HEK293T (cell line): ENCODE results near the gene TIMP3.
A peak's percentile ranks its signal among the peaks of the same experiment; 100 is the strongest.

Experiments
- CTCF ChIA-PET: fragments of 350-600 bp; formaldehyde crosslinking; extraction: SDS; loops from one replicate; lab custom pipeline; 2021; ENCODE audit warnings: antibody characterized with exemption, inconsistent platforms; lab: Yijun Ruan, JAX
- POLR2A ChIA-PET: fragments of 350-600 bp; formaldehyde crosslinking; extraction: SDS; loops from one replicate; lab custom pipeline; 2020; ENCODE audit warnings: antibody characterized with exemption, inconsistent platforms; lab: Yijun Ruan, JAX
- DNase-seq: peaks from one replicate; pipeline ENCODE4 v3.0.0; 2012; ENCODE audit warnings: mixed read lengths; ENCODE audit errors: extremely low spot score
- ARNT ChIP-seq: fragments of 450-650 bp; IDR thresholded peaks from 2 replicates; pipeline ENCODE4 v1.6.1; 2017; ENCODE audit warnings: mild to moderate bottlenecking
- BHLHE40 ChIP-seq: fragments of 450-650 bp; IDR thresholded peaks from 2 replicates; pipeline ENCODE4 v1.6.1; 2016; ENCODE audit warnings: mild to moderate bottlenecking, moderate library complexity, borderline replicate concordance
- CTBP1 ChIP-seq: fragments of 450-650 bp; IDR thresholded peaks from 2 replicates; pipeline ENCODE4 v1.6.1; 2016; ENCODE audit warnings: borderline replicate concordance
- ELF4 ChIP-seq: fragments of 450-650 bp; IDR thresholded peaks from 2 replicates; pipeline ENCODE4 v1.6.1; 2017; ENCODE audit warnings: antibody characterized with exemption
- FOXA1 ChIP-seq: fragments of 450-650 bp; IDR thresholded peaks from 2 replicates; pipeline ENCODE4 v1.6.1; 2016; ENCODE audit warnings: mild to moderate bottlenecking
- FOXK2 ChIP-seq: fragments of 450-650 bp; IDR thresholded peaks from 2 replicates; pipeline ENCODE4 v1.6.1; 2016; ENCODE audit warnings: mild to moderate bottlenecking
- FOXM1 ChIP-seq: fragments of 450-650 bp; IDR thresholded peaks from 2 replicates; pipeline ENCODE4 v1.6.1; 2017; ENCODE audit warnings: mild to moderate bottlenecking, borderline replicate concordance
- HDGF ChIP-seq: fragments of 450-650 bp; IDR thresholded peaks from 2 replicates; pipeline ENCODE4 v1.6.1; 2017; ENCODE audit warnings: antibody characterized with exemption, borderline replicate concordance
- L3MBTL2 ChIP-seq: fragments of 450-650 bp; conservative IDR thresholded peaks from 2 replicates; pipeline ENCODE4 v1.6.1; 2016; ENCODE audit warnings: mild to moderate bottlenecking
- LEF1 ChIP-seq: fragments of 450-650 bp; IDR thresholded peaks from 2 replicates; pipeline ENCODE4 v1.6.1; 2017; ENCODE audit warnings: mild to moderate bottlenecking, borderline replicate concordance
- NFRKB ChIP-seq: fragments of 450-650 bp; IDR thresholded peaks from 2 replicates; pipeline ENCODE4 v1.6.1; 2016; ENCODE audit warnings: mild to moderate bottlenecking, moderate library complexity
- PKNOX1 ChIP-seq: fragments of 450-650 bp; IDR thresholded peaks from 2 replicates; pipeline ENCODE4 v1.6.1; 2016
- SP1 ChIP-seq: fragments of 450-650 bp; IDR thresholded peaks from 2 replicates; pipeline ENCODE4 v1.6.1; 2017
- SUZ12 ChIP-seq: fragments of 450-650 bp; IDR thresholded peaks from 2 replicates; pipeline ENCODE4 v1.6.1; 2016; ENCODE audit warnings: mild to moderate bottlenecking
- TARDBP ChIP-seq: fragments of 450-650 bp; IDR thresholded peaks from 2 replicates; pipeline ENCODE4 v1.6.1; 2016
- ZNF384 ChIP-seq: fragments of 450-650 bp; IDR thresholded peaks from 2 replicates; pipeline ENCODE4 v1.6.1; 2016

Gene TIMP3

GRCh38 chr22:32822179-32822877 is 20.8 kb downstream of the TIMP3 start:
- TF ChIP-seq LEF1 (no peak), FOXA1 (no peak), ELF4 (no peak), BHLHE40 (no peak), SP1 (no peak), SUZ12 (no peak), ZNF384 (no peak), ARNT (no peak)
- CTCF ChIA-PET = no interaction called here
- POLR2A ChIA-PET = no interaction called here
- DNase-seq = no peak

GRCh38 chr22:32823024-32823730 is 21.7 kb downstream of the TIMP3 start:
- ChIA-PET POLR2A (no interaction called here), CTCF (interaction anchor here (0.5 to 0.6 kb wide), 3 partner anchors 13 to 424 kb away, joined by 4 to 5 read pairs (median 4); no protein-coding TSS in a partner anchor)
- TF ChIP-seq FOXA1 = no peak
- TF ChIP-seq SP1 = no peak
- DNase-seq = peak; percentile 70

GRCh38 chr22:32824531-32825312 is 23.2 kb downstream of the TIMP3 start:
- CTCF ChIA-PET = no interaction called here
- POLR2A ChIA-PET = no interaction called here
- no peak for TF ChIP-seq FOXM1
- TF ChIP-seq NFRKB = no peak
- TF ChIP-seq TARDBP = no peak
- no peak for TF ChIP-seq HDGF
- no peak for TF ChIP-seq BHLHE40
- no peak for TF ChIP-seq CTBP1
- no peak for TF ChIP-seq ZNF384
- TF ChIP-seq PKNOX1 = no peak
- TF ChIP-seq ELF4 = no peak
- no peak for TF ChIP-seq FOXA1
- no peak for TF ChIP-seq SP1
- TF ChIP-seq FOXK2 = no peak
- TF ChIP-seq LEF1 = no peak
- TF ChIP-seq L3MBTL2 = no peak
- TF ChIP-seq SUZ12 = no peak
- no peak for TF ChIP-seq ARNT
- no peak for DNase-seq

- POLR2A ChIA-PET = no interaction called here
These were observed 25.0 kb downstream of the TIMP3 start for GRCh38 chr22:32826537-32826936.

GRCh38 chr22:32827049-32827602 is 25.6 kb downstream of the TIMP3 start:
- ChIA-PET POLR2A (no interaction called here), CTCF (interaction anchor here (1.2 kb wide), 1 partner anchor 9 kb away, joined by 6 read pairs; no protein-coding TSS in a partner anchor)
- no peak for TF ChIP-seq SP1
- TF ChIP-seq SUZ12 = no peak
- no peak for TF ChIP-seq ZNF384
- no peak for TF ChIP-seq PKNOX1
- no peak for TF ChIP-seq HDGF
- TF ChIP-seq CTBP1 = no peak
- no peak for TF ChIP-seq FOXA1
- no peak for TF ChIP-seq ELF4
- TF ChIP-seq FOXM1 = no peak
- no peak for TF ChIP-seq BHLHE40
- no peak for TF ChIP-seq NFRKB
- TF ChIP-seq LEF1 = no peak
- no peak for TF ChIP-seq ARNT
- no peak for TF ChIP-seq TARDBP
- no peak for TF ChIP-seq L3MBTL2
- no peak for TF ChIP-seq FOXK2
- no peak for DNase-seq

More at GRCh38 chr22:32826537-32826936, 25.0 kb downstream of the TIMP3 start:
- CTCF ChIA-PET = interaction anchor here (1.2 kb wide), 1 partner anchor 9 kb away, joined by 6 read pairs; no protein-coding TSS in a partner anchor
- TF ChIP-seq SP1 (no peak), PKNOX1 (no peak), HDGF (no peak), LEF1 (no peak), SUZ12 (no peak)
- no peak for DNase-seq
